ENCODE measurements around the gene KCNJ3. TPM values are rescaled to one million over a fixed set of nuclear protein-coding genes. Genes with fewer than 3 reads are reported as not detected.

The KCNJ3 gene
- total RNA-seq, 1 experiment from 2014 or later: 0.31 TPM

DNA sequence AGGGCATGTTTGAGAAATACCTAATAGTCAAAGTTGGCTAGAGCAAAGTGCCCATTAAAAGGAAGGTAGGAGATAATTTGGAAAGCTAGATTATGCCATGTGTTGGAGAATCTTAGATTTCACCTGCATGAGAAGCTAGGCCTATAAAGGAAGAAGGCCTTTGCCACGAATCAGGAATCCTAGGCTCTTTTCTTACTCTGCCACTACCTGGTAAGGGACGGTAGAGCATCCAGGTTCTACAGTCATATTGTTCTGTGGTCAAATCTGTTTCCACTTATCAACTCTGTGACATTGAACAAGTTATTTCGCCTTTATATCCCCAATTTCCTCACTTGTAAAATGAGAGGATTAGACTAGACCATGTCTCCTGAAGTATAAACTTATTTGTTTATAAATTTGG is 3.6 kb upstream of the KCNJ3 start (continued):
- TF ChIP-seq, protein P1, sequence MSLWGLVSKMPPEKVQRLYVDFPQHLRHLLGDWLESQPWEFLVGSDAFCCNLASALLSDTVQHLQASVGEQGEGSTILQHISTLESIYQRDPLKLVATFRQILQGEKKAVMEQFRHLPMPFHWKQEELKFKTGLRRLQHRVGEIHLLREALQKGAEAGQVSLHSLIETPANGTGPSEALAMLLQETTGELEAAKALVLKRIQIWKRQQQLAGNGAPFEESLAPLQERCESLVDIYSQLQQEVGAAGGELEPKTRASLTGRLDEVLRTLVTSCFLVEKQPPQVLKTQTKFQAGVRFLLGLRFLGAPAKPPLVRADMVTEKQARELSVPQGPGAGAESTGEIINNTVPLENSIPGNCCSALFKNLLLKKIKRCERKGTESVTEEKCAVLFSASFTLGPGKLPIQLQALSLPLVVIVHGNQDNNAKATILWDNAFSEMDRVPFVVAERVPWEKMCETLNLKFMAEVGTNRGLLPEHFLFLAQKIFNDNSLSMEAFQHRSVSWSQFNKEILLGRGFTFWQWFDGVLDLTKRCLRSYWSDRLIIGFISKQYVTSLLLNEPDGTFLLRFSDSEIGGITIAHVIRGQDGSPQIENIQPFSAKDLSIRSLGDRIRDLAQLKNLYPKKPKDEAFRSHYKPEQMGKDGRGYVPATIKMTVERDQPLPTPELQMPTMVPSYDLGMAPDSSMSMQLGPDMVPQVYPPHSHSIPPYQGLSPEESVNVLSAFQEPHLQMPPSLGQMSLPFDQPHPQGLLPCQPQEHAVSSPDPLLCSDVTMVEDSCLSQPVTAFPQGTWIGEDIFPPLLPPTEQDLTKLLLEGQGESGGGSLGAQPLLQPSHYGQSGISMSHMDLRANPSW (CRISPR knock-in tag; conservative IDR thresholded peaks at IDR 0.05; ENCODE audit: low read depth): no peak
- TF ChIP-seq ZNF219 (CRISPR knock-in tag; IDR thresholded peaks at IDR 0.05; ENCODE audit: borderline replicate concordance) (no peak), ZNF121 (CRISPR knock-in tag; IDR thresholded peaks at IDR 0.05) (no peak), EMX1 (CRISPR knock-in tag; IDR thresholded peaks at IDR 0.05) (no peak), NFYB (CRISPR knock-in tag; conservative IDR thresholded peaks at IDR 0.05; ENCODE audit: low read depth) (no peak), RORB (CRISPR knock-in tag; IDR thresholded peaks at IDR 0.05) (no peak), SP1 (CRISPR knock-in tag; conservative IDR thresholded peaks at IDR 0.05) (no peak), SMAD4 (CRISPR knock-in tag; IDR thresholded peaks at IDR 0.05) (no peak)
- TF ChIP-seq, protein P2, sequence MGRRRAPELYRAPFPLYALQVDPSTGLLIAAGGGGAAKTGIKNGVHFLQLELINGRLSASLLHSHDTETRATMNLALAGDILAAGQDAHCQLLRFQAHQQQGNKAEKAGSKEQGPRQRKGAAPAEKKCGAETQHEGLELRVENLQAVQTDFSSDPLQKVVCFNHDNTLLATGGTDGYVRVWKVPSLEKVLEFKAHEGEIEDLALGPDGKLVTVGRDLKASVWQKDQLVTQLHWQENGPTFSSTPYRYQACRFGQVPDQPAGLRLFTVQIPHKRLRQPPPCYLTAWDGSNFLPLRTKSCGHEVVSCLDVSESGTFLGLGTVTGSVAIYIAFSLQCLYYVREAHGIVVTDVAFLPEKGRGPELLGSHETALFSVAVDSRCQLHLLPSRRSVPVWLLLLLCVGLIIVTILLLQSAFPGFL (CRISPR knock-in tag; IDR thresholded peaks at IDR 0.05; ENCODE audit: borderline replicate concordance): no peak
- TF ChIP-seq, protein P3, sequence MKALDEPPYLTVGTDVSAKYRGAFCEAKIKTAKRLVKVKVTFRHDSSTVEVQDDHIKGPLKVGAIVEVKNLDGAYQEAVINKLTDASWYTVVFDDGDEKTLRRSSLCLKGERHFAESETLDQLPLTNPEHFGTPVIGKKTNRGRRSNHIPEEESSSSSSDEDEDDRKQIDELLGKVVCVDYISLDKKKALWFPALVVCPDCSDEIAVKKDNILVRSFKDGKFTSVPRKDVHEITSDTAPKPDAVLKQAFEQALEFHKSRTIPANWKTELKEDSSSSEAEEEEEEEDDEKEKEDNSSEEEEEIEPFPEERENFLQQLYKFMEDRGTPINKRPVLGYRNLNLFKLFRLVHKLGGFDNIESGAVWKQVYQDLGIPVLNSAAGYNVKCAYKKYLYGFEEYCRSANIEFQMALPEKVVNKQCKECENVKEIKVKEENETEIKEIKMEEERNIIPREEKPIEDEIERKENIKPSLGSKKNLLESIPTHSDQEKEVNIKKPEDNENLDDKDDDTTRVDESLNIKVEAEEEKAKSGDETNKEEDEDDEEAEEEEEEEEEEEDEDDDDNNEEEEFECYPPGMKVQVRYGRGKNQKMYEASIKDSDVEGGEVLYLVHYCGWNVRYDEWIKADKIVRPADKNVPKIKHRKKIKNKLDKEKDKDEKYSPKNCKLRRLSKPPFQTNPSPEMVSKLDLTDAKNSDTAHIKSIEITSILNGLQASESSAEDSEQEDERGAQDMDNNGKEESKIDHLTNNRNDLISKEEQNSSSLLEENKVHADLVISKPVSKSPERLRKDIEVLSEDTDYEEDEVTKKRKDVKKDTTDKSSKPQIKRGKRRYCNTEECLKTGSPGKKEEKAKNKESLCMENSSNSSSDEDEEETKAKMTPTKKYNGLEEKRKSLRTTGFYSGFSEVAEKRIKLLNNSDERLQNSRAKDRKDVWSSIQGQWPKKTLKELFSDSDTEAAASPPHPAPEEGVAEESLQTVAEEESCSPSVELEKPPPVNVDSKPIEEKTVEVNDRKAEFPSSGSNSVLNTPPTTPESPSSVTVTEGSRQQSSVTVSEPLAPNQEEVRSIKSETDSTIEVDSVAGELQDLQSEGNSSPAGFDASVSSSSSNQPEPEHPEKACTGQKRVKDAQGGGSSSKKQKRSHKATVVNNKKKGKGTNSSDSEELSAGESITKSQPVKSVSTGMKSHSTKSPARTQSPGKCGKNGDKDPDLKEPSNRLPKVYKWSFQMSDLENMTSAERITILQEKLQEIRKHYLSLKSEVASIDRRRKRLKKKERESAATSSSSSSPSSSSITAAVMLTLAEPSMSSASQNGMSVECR (CRISPR knock-in tag; IDR thresholded peaks at IDR 0.05; ENCODE audit: borderline replicate concordance): no peak
- TF ChIP-seq, protein P4, sequence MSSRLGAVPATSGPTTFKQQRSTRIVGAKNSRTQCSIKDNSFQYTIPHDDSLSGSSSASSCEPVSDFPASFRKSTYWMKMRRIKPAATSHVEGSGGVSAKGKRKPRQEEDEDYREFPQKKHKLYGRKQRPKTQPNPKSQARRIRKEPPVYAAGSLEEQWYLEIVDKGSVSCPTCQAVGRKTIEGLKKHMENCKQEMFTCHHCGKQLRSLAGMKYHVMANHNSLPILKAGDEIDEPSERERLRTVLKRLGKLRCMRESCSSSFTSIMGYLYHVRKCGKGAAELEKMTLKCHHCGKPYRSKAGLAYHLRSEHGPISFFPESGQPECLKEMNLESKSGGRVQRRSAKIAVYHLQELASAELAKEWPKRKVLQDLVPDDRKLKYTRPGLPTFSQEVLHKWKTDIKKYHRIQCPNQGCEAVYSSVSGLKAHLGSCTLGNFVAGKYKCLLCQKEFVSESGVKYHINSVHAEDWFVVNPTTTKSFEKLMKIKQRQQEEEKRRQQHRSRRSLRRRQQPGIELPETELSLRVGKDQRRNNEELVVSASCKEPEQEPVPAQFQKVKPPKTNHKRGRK (CRISPR knock-in tag; IDR thresholded peaks at IDR 0.05; ENCODE audit: borderline replicate concordance): no peak

DNA sequence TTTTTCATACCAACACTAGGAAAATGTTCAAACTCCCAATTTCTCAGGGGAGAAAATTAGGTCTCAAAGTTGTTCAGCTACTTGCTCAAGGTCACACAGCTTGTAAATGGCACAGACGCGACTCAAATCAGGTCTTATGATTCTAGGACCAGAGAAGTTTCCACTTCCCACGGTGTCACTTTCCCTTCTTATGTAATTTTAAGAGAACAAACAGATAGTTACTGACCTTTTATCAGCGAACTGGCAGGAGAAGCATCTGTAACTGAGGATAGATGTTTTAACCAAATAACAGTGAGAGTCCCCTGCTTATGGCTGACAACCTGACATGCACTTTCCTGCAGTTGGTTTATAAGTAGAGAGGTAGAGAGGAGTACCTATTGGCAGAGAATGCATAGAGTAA is 2.1 kb upstream of the KCNJ3 start:
- Mint-ChIP-seq H3K36me3 (no peaks in the 10 kb centered on the region), H3K9me3 (no peaks in the 10 kb centered on the region), H3K27ac (no peak overlapping the region), H3K27me3 (ENCODE audit: low read depth) (peaks cover 52% of the 10 kb centered on the region), H3K4me1 (peaks cover 14% of the 10 kb centered on the region), H3K4me3 (no peak overlapping the region)
- DNase-seq (ENCODE audit: low spot score) (no peak), ATAC-seq (no peak)
- ChIA-PET CTCF (no interaction called here), POLR2A (no interaction called here)
- TF ChIP-seq ZNF317 (CRISPR knock-in tag; IDR thresholded peaks at IDR 0.05; ENCODE audit: borderline replicate concordance, low read depth): no peak
- TF ChIP-seq, protein P5, sequence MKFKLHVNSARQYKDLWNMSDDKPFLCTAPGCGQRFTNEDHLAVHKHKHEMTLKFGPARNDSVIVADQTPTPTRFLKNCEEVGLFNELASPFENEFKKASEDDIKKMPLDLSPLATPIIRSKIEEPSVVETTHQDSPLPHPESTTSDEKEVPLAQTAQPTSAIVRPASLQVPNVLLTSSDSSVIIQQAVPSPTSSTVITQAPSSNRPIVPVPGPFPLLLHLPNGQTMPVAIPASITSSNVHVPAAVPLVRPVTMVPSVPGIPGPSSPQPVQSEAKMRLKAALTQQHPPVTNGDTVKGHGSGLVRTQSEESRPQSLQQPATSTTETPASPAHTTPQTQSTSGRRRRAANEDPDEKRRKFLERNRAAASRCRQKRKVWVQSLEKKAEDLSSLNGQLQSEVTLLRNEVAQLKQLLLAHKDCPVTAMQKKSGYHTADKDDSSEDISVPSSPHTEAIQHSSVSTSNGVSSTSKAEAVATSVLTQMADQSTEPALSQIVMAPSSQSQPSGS (CRISPR knock-in tag; IDR thresholded peaks at IDR 0.05; ENCODE audit: borderline replicate concordance, low read depth): no peak
- no peak for TF ChIP-seq NFATC4 (CRISPR knock-in tag; IDR thresholded peaks at IDR 0.05)
- TF ChIP-seq JAZF1 (CRISPR knock-in tag; IDR thresholded peaks at IDR 0.05): no peak
- no peak for TF ChIP-seq MYBL2 (CRISPR knock-in tag; IDR thresholded peaks at IDR 0.05)
- TF ChIP-seq RORB (CRISPR knock-in tag; IDR thresholded peaks at IDR 0.05): no peak
- no peak for TF ChIP-seq NFE2L1 (CRISPR knock-in tag; IDR thresholded peaks at IDR 0.05)
- TF ChIP-seq MXD4 (CRISPR knock-in tag; IDR thresholded peaks at IDR 0.05; ENCODE audit: borderline replicate concordance): no peak
- no peak for TF ChIP-seq PRRX2 (CRISPR knock-in tag; IDR thresholded peaks at IDR 0.05)
- TF ChIP-seq, protein P6, sequence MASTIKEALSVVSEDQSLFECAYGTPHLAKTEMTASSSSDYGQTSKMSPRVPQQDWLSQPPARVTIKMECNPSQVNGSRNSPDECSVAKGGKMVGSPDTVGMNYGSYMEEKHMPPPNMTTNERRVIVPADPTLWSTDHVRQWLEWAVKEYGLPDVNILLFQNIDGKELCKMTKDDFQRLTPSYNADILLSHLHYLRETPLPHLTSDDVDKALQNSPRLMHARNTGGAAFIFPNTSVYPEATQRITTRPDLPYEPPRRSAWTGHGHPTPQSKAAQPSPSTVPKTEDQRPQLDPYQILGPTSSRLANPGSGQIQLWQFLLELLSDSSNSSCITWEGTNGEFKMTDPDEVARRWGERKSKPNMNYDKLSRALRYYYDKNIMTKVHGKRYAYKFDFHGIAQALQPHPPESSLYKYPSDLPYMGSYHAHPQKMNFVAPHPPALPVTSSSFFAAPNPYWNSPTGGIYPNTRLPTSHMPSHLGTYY (CRISPR knock-in tag; IDR thresholded peaks at IDR 0.05): no peak
- no peak for TF ChIP-seq HMGA2 (CRISPR knock-in tag; IDR thresholded peaks at IDR 0.05)
- no peak for TF ChIP-seq CREM (CRISPR knock-in tag; IDR thresholded peaks at IDR 0.05)
- TF ChIP-seq, protein P7, sequence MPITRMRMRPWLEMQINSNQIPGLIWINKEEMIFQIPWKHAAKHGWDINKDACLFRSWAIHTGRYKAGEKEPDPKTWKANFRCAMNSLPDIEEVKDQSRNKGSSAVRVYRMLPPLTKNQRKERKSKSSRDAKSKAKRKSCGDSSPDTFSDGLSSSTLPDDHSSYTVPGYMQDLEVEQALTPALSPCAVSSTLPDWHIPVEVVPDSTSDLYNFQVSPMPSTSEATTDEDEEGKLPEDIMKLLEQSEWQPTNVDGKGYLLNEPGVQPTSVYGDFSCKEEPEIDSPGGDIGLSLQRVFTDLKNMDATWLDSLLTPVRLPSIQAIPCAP (CRISPR knock-in tag; IDR thresholded peaks at IDR 0.05): no peak

Measured in WTC11 (cell line).